CD14-positive monocyte (primary cell): Measurements from ENCODE around the gene FAM20C. TPM values are rescaled to one million over a fixed set of nuclear protein-coding genes. Genes with fewer than 3 reads are reported as not detected.

Source experiments
- DNase-seq, 3 donors: peaks; one replicate each; pipeline ENCODE4 v3.0.0-alpha.2; 2011 to 2022
- H2AFZ ChIP-seq: 2 replicates; pipeline ENCODE4 v1.6.0; 2012; ENCODE audit warnings: mild to moderate bottlenecking, low read depth, low read length, inconsistent platforms; ENCODE audit not compliant: insufficient read depth, poor library complexity, severe bottlenecking
- H3K27ac ChIP-seq, 2 donors: 1 replicate in 1 of 2; 2 replicates in 1 of 2; pipeline ENCODE4 v1.5.1; 2012 to 2013; ENCODE audit warnings: low read length in 2 of 2, control low read depth in 1 of 2, inconsistent platforms in 1 of 2, low read depth in 1 of 2, mild to moderate bottlenecking in 1 of 2
- H3K27me3 ChIP-seq, 2 donors: one replicate each; pipeline versions ENCODE4 v1.6.0 to v1.6.1; 2011 to 2013; ENCODE audit warnings: low read length in 2 of 2; ENCODE audit not compliant: control insufficient read depth in 2 of 2, insufficient read depth in 2 of 2
- H3K36me3 ChIP-seq, 2 donors: replicated peaks in 1 of 2; 1 replicate in 1 of 2; 2 replicates in 1 of 2; pipeline versions ENCODE4 v1.5.1 to v1.6.1; 2012 to 2013; ENCODE audit warnings: low read length in 2 of 2, control low read depth in 1 of 2, inconsistent platforms in 1 of 2, mild to moderate bottlenecking in 1 of 2; ENCODE audit not compliant: insufficient read depth in 2 of 2, control insufficient read depth in 1 of 2
- H3K4me1 ChIP-seq, 2 donors: 1 replicate in 1 of 2; 2 replicates in 1 of 2; pipeline versions ENCODE4 v1.5.1 to v1.6.1; 2012 to 2013; ENCODE audit warnings: low read length in 2 of 2, control low read depth in 1 of 2, inconsistent platforms in 1 of 2, mild to moderate bottlenecking in 1 of 2, moderate library complexity in 1 of 2; ENCODE audit not compliant: insufficient read depth in 2 of 2, control insufficient read depth in 1 of 2
- H3K4me2 ChIP-seq: replicated peaks from 2 replicates; pipeline ENCODE3; 2012; ENCODE audit warnings: low read length, moderate library complexity, mild to moderate bottlenecking; ENCODE audit not compliant: poor library complexity, severe bottlenecking; ENCODE audit errors: extremely low read depth
- H3K4me3 ChIP-seq, 3 experiments: fragments of 200-600 bp in 1 of 3; sonication (generic) in 1 of 3; replicated peaks in 1 of 3; 1 replicate in 2 of 3; 2 replicates in 1 of 3; pipeline ENCODE4 v1.5.1; 2011 to 2013; ENCODE audit warnings: low read length in 3 of 3, mild to moderate bottlenecking in 3 of 3, control low read depth in 2 of 3, low read depth in 2 of 3, inconsistent platforms in 1 of 3, moderate library complexity in 1 of 3
- H3K79me2 ChIP-seq: 2 replicates; pipeline ENCODE4 v1.6.0; 2012; ENCODE audit warnings: mild to moderate bottlenecking, control low read depth, inconsistent platforms, low read length, moderate library complexity; ENCODE audit not compliant: insufficient read depth
- H3K9ac ChIP-seq: 2 replicates; pipeline ENCODE4 v1.6.0; 2017; ENCODE audit warnings: low read length, mild to moderate bottlenecking; ENCODE audit not compliant: insufficient read depth, poor library complexity, severe bottlenecking
- H3K9me3 ChIP-seq, 2 donors: replicated peaks in 1 of 2; 1 replicate in 1 of 2; 2 replicates in 1 of 2; pipeline versions ENCODE4 v1.5.1 to v1.6.1; 2012 to 2013; ENCODE audit warnings: low read length in 2 of 2, control low read depth in 1 of 2; ENCODE audit not compliant: control insufficient read depth in 1 of 2, insufficient read depth in 1 of 2
- H4K20me1 ChIP-seq: 2 replicates; pipeline ENCODE4 v1.6.0; 2012; ENCODE audit warnings: mild to moderate bottlenecking, low read length, control low read depth, moderate library complexity; ENCODE audit not compliant: insufficient read depth
- H3K27ac Mint-ChIP-seq, 7 donors: one replicate each; pipeline ENCODE4 v1.8.0; 2020; ENCODE audit warnings: mild to moderate bottlenecking in 7 of 7, mixed read lengths in 7 of 7, moderate library complexity in 6 of 7, inconsistent platforms in 2 of 7
- H3K27me3 Mint-ChIP-seq, 3 donors: one replicate each; pipeline ENCODE4 v1.8.0; 2021 to 2022; ENCODE audit warnings: low read depth in 3 of 3, mild to moderate bottlenecking in 3 of 3, mixed read lengths in 3 of 3, moderate library complexity in 3 of 3, inconsistent platforms in 1 of 3
- H3K36me3 Mint-ChIP-seq, 2 donors: one replicate each; pipeline ENCODE4 v1.8.0; 2020; ENCODE audit warnings: mixed read lengths in 2 of 2, inconsistent platforms in 1 of 2, mild to moderate bottlenecking in 1 of 2
- H3K4me1 Mint-ChIP-seq: one replicate; pipeline ENCODE4 v1.8.0; 2020; ENCODE audit warnings: mild to moderate bottlenecking, mixed read lengths
- H3K4me3 Mint-ChIP-seq, 2 donors: one replicate each; pipeline ENCODE4 v1.8.0; 2020; ENCODE audit warnings: mild to moderate bottlenecking in 2 of 2, mixed read lengths in 2 of 2, moderate library complexity in 1 of 2
- H3K9me3 Mint-ChIP-seq, 7 donors: one replicate each; pipeline ENCODE4 v1.8.0; 2020 to 2022; ENCODE audit warnings: mixed read lengths in 7 of 7, mild to moderate bottlenecking in 6 of 7, moderate library complexity in 6 of 7, inconsistent platforms in 2 of 7
- WGBS: methylation state at CpG from one replicate; pipeline ENCODE4 v1.1.5; 2013; ENCODE audit warnings: missing lambda C conversion rate; ENCODE audit not compliant: insufficient coverage; 5-methylcytosine and 5-hydroxymethylcytosine counted together
- intact Hi-C, 2 donors: fragments of 100-400 bp; cut with micrococcal nuclease; formaldehyde crosslinking; loops; one replicate each; pipeline versions ENCODE4 v1.15.0 to v1.15.1; 2023
- polyA plus RNA-seq, 3 donors: library from polyadenylated mRNA; depleted of rRNA in 1 of 3; unstranded in 2 of 3; stranded (reverse) in 1 of 3; fragments of 300-500 nt in 2 of 3; fragments of >200 nt in 1 of 3; fragmentation: Illumina TruSeq in 2 of 3; gene quantifications; 1 replicate in 2 of 3; 2 replicates in 1 of 3; pipeline ENCODE4 v1.2.3, GENCODE V29; 2012 to 2021
- TF ChIP-seq, protein P1 (sequence below): fragments of 200-600 bp; IDR thresholded peaks from one replicate; pipeline ENCODE4 v1.8.0; 2022; ENCODE audit warnings: antibody characterized with exemption, mild to moderate bottlenecking

Gene FAM20C
- polyA plus RNA-seq, 3 donors, result 1.2 to 32.2 (median 1.5) TPM

DNA sequence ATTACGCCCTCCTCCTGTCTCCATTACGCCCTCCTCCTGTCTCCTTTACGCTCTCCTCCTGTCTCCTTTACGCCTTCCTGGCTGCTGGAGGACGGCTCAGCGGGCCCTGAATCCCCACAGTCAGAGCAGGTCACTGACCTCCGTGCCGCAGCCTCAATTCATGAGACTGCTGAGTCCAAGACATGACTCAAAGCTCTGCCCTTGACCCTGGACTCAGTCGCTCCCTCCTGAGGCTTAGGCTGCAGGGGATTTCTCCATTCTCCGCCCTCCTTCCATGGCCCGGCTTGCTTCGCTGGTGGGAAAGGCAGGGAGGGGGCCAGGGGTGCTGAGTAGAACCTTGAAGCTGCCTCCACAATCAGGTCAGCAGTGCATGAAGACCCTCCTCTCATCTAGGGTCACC, 76.6 kb downstream of the FAM20C start:
- peaks cover 28 to 48% of the 10 kb centered on the region in 2 donors for H3K9me3 ChIP-seq
- no peaks in the 10 kb centered on the region for H3K27me3 ChIP-seq
- H3K4me3 Mint-ChIP-seq, result no peak overlapping the region
- H4K20me1 ChIP-seq, result no peaks in the 10 kb centered on the region
- no peaks in the 10 kb centered on the region for H3K36me3 ChIP-seq
- peaks cover 11 to 14% of the 10 kb centered on the region in 2 donors for H3K4me1 ChIP-seq
- intact Hi-C loops, result no loop called here
- H3K36me3 Mint-ChIP-seq, result peaks cover 0 to 5% of the 10 kb centered on the region in 2 donors
- WGBS, result 97% methylated on average over 8 of the region's 12 CpGs
- H2AFZ ChIP-seq, result no peak overlapping the region
- H3K79me2 ChIP-seq, result no peaks in the 10 kb centered on the region
- TF ChIP-seq, protein P1, sequence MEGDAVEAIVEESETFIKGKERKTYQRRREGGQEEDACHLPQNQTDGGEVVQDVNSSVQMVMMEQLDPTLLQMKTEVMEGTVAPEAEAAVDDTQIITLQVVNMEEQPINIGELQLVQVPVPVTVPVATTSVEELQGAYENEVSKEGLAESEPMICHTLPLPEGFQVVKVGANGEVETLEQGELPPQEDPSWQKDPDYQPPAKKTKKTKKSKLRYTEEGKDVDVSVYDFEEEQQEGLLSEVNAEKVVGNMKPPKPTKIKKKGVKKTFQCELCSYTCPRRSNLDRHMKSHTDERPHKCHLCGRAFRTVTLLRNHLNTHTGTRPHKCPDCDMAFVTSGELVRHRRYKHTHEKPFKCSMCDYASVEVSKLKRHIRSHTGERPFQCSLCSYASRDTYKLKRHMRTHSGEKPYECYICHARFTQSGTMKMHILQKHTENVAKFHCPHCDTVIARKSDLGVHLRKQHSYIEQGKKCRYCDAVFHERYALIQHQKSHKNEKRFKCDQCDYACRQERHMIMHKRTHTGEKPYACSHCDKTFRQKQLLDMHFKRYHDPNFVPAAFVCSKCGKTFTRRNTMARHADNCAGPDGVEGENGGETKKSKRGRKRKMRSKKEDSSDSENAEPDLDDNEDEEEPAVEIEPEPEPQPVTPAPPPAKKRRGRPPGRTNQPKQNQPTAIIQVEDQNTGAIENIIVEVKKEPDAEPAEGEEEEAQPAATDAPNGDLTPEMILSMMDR, result no peak
- H3K27me3 Mint-ChIP-seq, result peaks cover 4 to 10% (median 4%) of the 10 kb centered on the region in 3 donors
- H3K4me3 ChIP-seq, result no peak overlapping the region
- H3K4me2 ChIP-seq, result no peak overlapping the region
- peaks cover 5% of the 10 kb centered on the region for H3K4me1 Mint-ChIP-seq
- DNase-seq, result no peak
- no peak overlapping the region for H3K9ac ChIP-seq
- H3K27ac ChIP-seq, result no peak overlapping the region
- H3K27ac Mint-ChIP-seq, result no peak overlapping the region
- H3K9me3 Mint-ChIP-seq, result peaks cover 28 to 47% (median 41%) of the 10 kb centered on the region in 7 donors

- Histone ChIP-seq H3K27ac (no peak overlapping the region), H3K36me3 (no peaks in the 10 kb centered on the region), H2AFZ (no peak overlapping the region), H3K9me3 (peaks cover 25 to 41% of the 10 kb centered on the region in 2 donors), H3K79me2 (no peaks in the 10 kb centered on the region), H3K9ac (no peak overlapping the region), H3K4me3 (no peak overlapping the region), H3K27me3 (no peaks in the 10 kb centered on the region), H3K4me2 (no peak overlapping the region), H4K20me1 (no peaks in the 10 kb centered on the region), H3K4me1 (peaks cover 3 to 6% of the 10 kb centered on the region in 2 donors)
- no peak overlapping the region for H3K4me3 Mint-ChIP-seq
- H3K27ac Mint-ChIP-seq, result no peak overlapping the region
- WGBS, result 88% methylated on average over 7 of the region's 11 CpGs
- H3K27me3 Mint-ChIP-seq, result peaks cover 1 to 9% (median 6%) of the 10 kb centered on the region in 3 donors
- H3K4me1 Mint-ChIP-seq, result peaks cover 4% of the 10 kb centered on the region
- intact Hi-C loops, result no loop called here
- no peaks in the 10 kb centered on the region for H3K36me3 Mint-ChIP-seq
- DNase-seq, result no peak
- H3K9me3 Mint-ChIP-seq, result peaks cover 27 to 47% (median 34%) of the 10 kb centered on the region in 7 donors
- TF ChIP-seq, protein P1, result no peak
Observed at GRCh38 chr7:269721-270120, 77.3 kb downstream of the FAM20C start.
